Measurements from ENCODE around the gene CD320.
"Not testable (repeated sequence)": the region's sequence is repeated elsewhere in the genome, so short reads cannot be mapped to it uniquely, and the experiment has no call there.

CD320 gene

DNA sequence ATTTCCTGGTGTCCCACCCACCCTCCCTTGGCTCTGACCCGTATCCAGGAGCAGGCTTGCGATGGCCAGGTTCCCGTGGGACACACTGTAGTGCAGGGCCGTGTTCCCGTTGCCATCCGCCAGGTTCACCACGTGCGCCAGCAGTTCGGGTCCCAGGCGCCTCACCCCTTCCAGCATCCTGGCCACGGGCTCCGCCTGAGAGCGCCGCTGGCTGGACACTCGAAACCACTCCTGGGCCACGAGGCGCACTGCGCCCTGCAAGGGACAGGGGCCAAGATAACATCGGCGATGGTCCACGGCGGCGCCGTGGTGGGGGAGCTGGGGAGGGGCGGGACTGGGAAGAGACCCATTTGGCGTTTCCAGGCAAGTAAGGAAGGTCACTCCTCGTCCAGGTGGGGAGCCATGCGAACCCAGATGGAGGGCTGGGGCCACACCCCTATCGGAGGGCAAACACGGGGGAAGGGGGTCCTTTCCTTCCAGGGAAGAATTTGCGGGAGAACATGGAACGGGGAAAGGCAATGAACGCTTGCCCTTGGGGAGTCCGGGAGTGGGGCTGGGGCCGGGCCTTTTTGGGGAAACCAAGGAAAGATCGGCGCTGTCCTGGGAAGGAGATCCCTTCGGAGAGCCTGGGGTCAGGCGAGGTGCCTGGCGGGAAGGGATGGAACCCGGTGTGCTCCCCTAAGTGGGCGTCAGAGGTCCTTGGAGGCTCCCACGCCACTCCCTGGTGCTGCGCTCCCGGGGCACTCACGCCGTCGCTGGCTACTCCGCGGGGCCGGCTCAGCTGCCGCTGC lies 25.0 kb upstream of the CD320 start:
- DNase-seq = no peak

DNA sequence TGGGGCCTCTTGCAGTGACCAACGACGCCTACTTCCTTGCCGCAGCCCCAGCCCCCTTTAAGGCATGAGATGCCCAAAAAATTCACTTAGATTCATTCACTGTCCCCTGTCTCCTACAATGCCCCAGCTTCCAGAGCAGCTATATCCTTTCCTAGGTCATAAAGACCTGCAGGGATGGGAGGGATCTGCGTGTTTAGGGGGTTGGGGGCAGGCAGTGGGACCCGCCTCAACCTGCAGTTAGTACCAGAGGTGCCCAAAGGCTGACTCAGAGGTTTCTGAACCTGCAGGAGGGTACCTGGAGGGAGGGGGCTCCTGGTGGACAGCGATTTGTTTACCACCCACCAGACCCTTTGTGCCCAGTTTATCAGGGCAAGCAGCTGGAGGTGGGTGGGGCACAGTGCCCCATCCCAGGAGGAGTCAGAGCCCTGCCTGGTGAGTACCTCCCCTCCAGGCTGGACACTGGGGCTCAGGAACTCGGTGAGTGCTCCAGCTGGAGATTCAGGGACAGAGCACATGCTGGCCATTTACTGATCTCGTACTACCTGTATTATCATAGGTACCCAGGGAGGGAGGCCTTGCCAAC lies 23.2 kb upstream of the CD320 start:
- no peak for DNase-seq

DNA sequence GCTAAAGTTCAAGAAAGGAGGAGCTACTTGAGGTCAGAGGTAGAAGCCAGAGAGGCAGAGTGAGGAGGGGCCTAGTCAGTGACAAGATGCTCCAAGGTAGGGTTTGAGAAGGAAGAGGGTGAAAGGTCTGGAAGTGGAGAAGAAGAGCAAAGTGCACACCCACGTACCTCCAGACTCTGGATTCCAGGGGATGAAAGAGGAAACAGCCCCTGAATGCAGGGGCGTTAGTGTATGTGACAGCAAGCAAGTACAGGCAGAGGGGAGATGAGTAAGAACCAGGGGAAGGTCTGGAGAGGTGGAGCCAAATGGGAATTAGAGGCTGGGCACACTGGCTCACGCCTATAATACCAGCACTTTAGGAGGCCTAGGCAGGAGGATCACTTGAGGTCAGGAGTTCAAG lies 21.8 kb upstream of the CD320 start:
- DNase-seq = no peak

DNA sequence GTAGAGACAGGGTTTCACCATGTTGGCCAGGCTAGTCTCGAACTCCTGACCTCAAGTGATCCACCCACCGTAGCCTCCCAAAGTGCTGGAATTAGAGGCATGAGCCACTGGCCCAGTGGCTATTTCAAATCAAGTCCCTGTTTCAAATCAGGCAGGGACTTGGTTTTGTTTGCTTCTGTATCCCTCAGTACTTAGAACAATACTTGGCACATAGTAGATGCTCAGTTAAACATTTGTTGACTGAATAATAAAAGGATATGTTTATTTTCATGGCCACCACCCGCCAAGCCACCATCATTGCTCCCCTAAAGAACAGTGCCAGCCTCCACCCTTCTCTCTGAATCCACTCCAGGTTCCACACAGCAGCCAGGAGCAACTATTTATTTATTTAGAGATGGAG lies 17.3 kb upstream of the CD320 start:
- no peak for DNase-seq

DNA sequence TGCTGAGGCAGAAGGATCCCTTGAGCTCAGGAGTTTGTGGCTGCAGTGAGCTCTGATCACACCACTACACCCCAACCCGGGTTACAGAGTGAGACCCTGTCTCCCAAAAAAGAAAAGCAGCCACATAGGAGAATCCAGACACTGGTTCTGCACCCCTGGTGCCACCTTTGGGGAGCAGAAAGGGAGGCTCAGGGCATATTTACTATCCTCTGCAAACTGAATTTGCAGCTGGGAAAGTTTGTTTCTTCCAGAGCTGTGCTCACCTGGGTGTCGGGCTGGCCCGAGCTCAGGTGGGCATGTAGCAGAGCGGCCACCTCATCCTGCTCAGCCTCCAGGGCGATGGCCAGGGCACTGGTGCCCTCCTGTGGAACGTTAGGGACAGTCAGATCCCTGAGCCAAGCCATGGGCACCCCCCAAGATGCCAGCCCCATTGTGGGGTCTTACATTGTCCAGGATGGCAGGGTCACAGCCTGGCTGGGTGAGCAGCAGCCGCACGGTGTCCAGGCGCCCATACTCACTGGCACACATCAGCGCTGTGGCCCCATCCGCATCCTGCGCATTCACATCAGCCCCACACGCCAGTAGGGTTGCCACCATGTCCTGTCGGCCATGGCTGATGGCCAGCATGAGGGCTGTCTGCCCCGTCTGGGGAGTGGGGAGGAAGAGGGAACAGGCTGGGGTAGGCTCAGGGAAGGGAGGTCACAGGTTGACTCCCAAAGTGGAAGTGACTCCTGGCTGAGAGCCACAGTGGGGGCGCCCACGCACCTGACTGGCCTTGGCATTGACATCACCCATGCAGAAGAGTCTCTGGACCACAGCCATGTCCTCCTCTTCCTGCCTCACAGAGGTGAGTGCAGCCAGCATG lies 16.3 kb upstream of the CD320 start:
- peak; percentile 62 for DNase-seq

DNA sequence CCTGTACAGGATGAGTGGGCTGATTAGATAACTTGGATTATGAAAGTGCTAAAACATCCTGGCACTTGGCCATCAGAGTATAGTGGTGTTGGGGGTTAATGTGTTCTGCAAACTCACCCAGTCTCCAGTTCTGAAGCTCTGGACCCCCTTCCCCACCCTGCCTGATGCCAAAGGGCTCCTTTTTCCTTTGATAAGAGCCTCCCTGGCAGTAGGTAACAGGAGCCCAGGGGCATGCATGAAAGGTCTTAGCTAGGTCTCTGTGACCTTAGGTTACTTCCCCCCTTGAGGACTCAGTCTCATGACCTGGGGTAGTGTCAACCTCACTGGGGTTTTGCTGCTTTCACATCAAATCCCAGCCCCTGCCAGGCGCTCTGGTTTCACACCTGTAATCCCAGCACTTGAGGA lies 15.6 kb upstream of the CD320 start:
- no peak for DNase-seq

DNA sequence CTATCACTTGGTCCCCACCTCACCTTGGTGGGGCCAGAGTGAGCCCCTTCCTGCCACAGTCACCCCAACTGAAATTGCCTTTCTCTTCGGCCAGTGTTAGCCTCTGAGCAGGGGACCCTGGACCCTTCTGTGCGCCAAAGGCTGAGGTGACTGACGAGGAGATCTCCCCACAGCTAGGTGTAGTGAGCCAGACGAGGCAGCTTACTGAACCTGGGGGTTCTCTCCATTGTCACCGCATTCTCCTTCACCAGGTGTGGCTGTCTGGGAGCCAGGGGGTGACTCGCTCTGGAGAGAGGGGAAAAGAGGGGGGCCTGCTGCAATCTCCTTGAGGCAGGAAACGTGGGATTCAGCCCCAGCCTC lies 14.5 kb upstream of the CD320 start:
- no peak for DNase-seq

DNA sequence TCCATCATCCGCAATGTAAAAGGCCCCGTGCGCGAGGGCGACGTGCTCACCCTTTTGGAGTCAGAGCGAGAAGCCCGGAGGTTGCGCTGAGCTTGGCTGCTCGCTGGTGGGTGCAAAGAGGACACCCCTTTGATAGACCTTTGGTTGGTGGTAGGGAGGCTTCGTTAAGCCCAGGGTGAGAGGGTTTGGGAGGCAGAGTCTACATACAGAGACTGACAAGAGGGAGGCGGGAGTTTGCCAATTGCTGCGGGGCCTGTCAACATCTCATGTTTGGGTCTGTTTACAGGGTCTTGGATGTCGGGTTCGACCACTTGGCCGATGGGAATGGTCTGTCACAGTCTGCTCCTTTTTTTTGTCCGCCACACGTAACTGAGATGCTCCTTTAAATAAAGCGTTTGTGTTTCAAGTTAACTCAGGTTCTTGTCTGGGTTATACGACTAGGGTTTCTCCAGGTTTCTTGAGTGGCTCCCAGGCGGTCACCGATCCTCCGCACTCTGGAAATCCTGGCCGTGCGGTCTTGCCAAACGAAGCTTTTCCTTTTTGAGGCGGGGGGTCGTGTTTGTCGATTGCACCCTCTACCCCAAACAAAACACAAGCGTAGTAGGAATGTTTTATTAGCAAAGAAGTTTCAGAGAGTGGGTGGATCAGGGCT lies 14.0 kb upstream of the CD320 start:
- no peak for DNase-seq

DNA sequence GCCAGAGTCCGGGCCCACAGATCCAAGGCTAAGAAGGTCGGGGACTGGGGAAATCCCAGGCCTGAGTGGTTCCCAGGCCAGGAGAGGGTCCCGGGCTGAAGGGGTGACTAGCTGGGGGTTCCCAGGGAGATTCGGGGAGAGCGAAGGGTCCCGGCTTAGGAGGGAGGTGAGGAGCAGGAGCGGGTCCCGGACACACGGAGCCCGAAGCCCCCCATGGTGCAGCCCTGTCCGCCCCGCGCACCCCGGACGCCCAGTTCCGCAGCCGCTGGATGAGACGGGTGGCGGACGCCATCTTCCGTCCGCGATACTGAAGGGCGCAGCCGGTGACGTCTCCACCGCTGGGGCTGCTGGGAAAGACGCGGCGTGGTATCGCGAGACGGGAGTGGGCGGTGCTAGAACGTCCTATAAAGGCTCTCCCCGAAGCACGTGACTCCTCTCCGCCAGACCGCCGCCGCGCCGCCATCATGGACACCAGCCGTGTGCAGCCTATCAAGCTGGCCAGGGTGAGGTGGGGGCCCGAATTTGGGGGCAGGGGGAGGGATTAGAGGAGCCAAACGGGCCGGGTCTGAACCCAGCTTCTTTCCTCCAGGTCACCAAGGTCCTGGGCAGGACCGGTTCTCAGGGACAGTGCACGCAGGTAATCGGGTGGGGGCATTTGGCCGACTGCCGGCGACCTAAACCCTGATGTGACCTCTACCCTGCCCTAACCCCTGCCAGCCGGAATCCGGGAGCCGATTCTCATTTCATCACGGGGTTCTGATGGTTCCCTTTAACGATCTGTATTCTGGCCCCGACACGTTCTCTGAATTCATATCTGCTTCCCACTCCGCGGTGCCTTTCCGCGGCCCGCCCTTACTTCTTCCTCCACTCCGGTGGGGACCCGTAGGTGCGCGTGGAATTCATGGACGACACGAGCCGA lies 13.2 kb upstream of the CD320 start, which contains the start of the genes NDUFA7 and RPS28:
Gene NDUFA7 (minus strand): TSS at position 309 of the 919 bp plus-strand sequence. CDS start 17 bp downstream, at position 292.
Gene RPS28 (plus strand): TSS at position 430 of the 919 bp plus-strand sequence. CDS start 35 bp downstream, at position 465.
- peak; percentile 94 for DNase-seq

DNA sequence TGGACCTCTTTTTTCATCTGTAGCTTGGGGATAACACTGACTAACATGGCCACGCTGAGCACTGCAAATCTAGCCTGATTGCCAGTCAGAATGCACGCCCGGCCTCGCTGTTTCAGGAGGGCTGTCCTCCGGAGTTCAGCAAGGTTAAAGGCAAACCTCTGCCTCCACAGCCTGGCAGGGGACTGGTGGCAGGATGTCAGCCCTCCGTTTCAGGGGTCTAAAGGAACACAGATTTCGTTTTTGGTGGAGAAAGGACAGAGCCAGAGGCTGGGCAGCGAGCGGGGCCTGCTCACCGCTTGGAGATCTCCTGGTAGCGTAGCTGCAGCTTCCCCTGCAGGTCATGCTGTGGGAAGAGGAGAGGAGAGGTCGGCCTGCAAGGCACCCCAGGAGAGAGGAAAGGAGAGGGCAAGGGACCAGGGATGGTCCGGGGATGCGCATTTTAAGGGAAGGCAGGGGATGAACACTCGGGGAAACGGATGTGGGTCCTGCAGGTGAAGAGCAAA lies 12.5 kb upstream of the CD320 start:
- no peak for DNase-seq

DNA sequence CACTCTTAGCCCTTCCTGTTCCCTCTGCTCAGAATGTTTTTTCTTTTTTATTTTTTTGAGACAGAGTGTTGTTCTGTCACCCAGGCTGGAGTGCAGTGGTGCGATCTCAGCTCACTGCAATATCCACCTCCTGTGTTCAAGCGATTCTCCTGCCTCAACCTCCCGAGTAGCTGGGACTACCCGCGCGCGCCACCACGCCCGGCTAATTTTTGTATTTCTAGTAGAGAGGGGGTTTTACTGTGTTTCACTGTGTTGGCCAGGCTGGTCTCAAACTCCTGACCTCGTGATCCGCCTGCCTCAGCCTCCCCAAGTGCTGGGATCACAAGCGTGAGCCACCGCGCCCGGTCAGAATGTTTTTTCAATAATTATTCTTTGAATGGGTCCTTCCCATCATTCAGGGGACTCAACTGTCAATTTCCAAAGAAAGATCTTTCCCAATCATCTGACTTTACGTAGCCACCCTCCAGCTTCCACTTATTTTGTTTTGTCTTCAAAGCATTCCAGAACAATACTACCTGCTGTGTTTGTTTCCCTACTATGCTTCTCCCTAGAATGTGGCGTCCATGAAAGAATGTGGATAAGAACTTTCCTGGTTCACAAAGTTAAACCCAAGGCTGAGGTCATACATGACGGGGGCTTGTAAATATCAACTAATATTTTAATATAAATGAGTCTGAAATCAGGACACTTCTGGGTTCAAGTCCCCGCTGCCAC lies 11.8 kb upstream of the CD320 start:
- DNase-seq = no peak

DNA sequence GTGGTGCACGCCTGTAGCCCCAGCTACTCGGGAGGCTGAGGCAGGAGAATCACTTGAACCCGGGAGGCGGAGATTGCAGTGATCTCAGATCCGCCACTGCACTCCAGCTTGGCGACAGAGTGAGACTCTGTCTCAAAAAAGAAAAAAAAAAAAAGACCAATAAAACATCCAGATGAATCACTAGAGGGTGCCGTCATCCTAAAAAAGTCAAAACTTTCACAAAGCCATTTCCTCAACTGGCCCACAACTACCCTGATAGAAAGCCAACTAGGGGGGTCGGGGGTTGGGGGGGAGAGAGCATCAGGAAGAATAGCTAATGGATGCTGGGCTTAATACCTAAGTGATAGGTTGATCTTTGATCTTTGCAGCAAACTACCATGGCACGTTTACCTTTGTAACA lies 10.7 kb upstream of the CD320 start:
- not testable (repeated sequence) for DNase-seq

DNA sequence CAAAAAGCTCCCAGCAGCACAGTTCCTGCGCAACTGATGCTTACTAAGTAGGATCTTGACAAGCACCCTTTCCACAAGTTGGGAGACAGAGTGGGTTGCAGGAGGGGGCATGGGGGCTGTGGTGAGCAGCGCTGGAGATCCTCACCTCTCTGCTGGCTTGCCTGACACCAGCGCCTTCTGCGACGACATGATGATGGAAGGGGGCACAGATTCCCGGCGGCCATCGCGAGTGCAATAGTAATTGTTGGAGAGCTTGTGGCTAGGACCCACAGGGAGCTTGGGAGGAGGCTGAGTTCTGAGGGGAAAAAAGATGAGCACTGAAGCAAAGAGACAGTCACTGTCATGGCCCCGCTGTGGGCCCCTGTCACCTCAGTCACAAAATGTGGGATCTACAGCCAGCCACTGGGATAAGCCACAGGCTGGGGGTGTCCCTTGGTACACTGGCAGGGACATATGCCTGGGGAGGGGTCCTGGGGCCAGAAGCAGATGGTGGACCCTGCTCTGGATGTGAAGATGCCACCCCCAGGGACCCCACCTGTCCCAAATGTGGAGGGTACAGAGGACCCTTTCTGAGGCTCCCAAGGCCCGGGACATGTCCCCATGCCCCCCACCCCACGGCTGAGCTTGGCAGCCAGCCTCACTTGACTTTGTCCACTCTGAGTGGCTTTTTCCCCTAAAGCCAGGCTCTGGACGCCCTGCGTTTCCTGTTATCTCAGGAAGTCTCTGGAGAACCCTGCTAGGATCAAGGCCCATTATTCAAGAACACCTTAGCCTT lies 8.4 kb upstream of the CD320 start:
- DNase-seq = no peak

DNA sequence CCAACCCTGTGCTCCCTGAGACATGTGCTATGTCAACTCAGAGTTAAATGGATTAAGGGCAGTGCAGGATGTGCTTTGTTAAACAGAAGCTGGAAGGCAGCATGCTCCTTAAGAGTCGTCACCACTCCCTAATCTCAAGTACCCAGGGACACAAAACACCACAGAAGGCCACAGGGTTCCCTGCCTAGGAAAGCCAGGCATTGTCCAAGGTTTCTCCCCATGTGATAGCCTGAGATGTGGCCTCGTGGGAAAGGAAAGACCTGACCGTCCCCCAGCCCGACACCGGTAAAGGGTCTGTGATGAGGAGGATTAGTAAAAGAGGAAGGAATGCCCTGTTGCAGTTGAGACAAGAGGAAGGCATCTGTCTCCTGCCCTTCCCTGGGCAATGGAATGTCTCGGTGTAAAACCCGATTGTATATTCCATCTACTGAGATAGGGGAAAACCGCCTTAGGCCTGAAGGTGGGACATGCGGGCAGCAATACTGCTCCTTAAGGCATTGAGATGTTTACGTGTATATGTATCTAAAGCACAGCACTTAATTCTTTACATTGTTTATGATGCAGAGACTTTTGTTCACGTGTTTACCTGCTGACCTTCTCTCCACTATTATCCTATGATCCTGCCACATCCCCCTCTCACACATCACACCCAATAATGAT lies 7.0 kb upstream of the CD320 start:
- DNase-seq = not testable (repeated sequence)

DNA sequence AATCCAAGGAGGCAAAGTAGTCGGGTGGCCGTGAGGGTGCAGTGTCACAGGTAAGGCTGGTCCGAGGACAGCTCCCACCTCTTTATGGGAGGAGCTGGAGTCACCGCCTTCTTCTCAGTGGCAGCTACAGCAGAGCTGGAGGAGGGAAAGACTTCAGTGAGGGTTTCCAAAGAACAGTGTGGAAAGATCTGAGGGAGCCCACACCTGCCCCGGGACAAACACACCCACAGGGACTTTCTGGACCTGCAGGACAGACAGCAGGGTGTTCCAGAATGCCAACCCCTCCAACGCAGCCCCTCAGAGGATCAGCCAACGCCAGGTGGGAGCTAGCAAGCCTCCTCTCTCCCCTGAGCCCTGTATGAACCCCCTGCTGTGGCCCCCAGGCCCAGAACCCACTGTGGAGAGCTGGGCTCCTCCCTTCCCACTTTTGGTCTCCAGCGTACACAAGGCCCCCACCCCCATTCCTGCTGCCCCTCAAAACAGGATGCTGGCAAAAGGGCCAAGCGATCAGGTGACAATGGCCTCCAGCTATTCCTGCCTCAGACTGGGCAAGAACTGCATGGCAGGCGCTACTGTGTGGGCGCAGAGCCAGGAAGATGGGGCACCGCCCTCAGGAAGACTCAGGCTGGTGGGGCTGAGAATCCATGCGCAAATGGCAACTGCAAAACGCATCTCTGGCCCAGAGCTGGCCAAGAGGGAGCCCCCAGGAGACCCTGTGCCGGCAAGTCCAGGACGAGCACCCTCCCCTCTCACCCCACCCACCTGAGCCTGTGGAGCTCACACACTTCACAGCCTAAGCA lies 3.5 kb upstream of the CD320 start:
- DNase-seq = peak; percentile 29

DNA sequence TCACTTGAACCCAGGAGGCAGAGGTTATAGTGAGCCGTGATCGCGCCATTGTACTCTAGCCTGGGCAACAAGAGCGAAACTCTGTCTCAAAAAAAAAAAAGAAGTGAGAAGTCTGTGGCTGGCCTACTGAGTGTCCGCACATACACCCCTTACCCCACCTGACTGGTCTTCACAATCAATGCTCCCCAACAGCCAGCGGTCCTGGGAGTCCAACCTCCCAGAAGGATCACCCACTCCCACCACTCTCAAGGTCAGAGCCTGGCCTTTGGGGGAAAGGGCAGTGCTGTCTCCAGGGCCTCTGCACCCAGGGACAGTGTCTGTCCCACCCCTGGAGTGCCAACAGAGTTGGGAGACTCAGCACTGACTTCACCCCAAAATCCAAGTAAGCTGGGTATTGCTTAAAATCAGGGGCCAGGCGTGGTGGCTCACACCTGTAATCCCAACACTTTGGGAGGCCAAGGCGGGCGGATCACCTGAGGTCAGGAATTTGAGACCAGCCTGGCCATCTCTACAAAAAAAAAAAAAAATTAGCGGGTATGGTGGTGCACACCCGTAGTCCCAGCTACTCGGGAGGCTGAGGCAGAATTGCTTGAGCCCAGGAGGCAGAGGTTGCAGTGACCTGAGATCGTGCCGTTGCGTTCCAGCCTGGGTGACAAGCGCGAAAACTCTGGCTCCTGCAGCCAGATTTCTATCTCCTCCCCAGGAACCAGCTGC lies 2.3 kb upstream of the CD320 start:
- no peak for DNase-seq

DNA sequence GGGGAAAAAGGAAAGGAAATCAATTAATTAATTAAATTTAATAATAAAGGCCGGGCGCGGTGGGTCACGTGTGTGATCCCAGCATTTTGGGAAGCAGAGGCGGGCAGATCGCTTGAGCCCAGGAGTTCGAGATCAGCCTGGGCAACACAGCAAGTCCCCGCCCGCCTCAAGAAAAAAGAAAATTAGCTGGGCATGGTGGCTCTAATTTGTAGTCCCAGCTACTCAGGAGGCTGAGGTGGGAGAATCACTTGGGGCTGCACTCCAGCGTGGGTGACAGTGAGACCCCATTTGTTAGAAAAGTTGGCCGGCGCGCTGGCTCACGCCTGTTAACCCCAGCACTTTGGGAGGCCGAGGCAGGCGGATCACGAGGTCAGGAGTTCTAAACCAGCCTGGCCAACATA lies 733 bp upstream of the CD320 start:
- DNase-seq = no peak

DNA sequence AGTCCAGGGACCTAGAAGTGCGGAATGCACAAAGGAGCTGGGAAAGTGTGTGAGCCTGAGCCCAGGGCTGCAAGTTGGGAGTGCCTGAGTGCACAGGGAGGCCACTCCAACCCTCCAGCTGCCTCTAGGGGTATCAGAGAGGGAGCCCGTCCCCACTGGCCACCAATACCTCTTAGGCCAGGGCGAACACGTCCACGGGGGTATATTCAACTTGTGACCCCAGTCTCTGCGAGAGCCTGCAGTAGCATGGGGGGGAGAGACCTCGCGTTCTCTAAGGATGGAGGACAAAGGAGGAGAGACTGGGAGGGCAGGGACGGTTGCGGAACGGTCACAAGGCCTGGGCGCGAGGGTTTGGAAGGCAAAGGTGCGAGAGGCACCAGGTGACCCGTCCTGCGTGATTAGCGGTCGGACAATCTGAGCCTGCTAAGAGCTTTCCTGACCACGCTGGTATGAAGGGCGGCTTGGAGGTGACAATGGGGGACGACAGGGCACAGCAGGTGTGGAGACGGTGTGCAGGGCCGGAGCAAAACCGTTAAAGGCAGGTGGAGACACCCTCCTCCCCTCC lies 676 bp downstream of the CD320 start:
- DNase-seq = no peak

Measured in NCI-H2029 (cell line).